Measurements from ENCODE around the gene SLC12A3.

Gene SLC12A3

GRCh38 chr16:56864960-56865359, at the start of gene SLC12A3:
TSS of gene SLC12A3 (plus strand) at chr16:56865207. CDS start at chr16:56865236, 29 bp downstream.
- no peak for DNase-seq

GRCh38 chr16:56815721-56816120, 49.3 kb upstream of the SLC12A3 start:
- no peak for DNase-seq

GRCh38 chr16:56817056-56817455, 48.0 kb upstream of the SLC12A3 start:
- DNase-seq: no peak

GRCh38 chr16:56817938-56818337, 47.1 kb upstream of the SLC12A3 start:
- DNase-seq: no peak

GRCh38 chr16:56823081-56823733, 41.8 kb upstream of the SLC12A3 start:
- DNase-seq: no peak

GRCh38 chr16:56824331-56824730, 40.7 kb upstream of the SLC12A3 start:
- DNase-seq: no peak

- no peak for DNase-seq
Observed at GRCh38 chr16:56824804-56825203, 40.2 kb upstream of the SLC12A3 start.

- DNase-seq: no peak
Observed at GRCh38 chr16:56825826-56826225, 39.2 kb upstream of the SLC12A3 start.

- no peak for DNase-seq
Observed at GRCh38 chr16:56828647-56829046, 36.4 kb upstream of the SLC12A3 start.

GRCh38 chr16:56830669-56831068, 34.3 kb upstream of the SLC12A3 start:
- no peak for DNase-seq

GRCh38 chr16:56832768-56833167, 32.2 kb upstream of the SLC12A3 start:
- no peak for DNase-seq

GRCh38 chr16:56833243-56833970, 31.6 kb upstream of the SLC12A3 start:
- no peak for DNase-seq

- no peak for DNase-seq
Observed at GRCh38 chr16:56835320-56835719, 29.7 kb upstream of the SLC12A3 start.

- no peak for DNase-seq
Observed at GRCh38 chr16:56836410-56837230, 28.4 kb upstream of the SLC12A3 start.

- DNase-seq: no peak
Observed at GRCh38 chr16:56838622-56839337, 26.2 kb upstream of the SLC12A3 start.

- no peak for DNase-seq
Observed at GRCh38 chr16:56841233-56841632, 23.8 kb upstream of the SLC12A3 start.

GRCh38 chr16:56841659-56842058, 23.3 kb upstream of the SLC12A3 start:
- DNase-seq: no peak

GRCh38 chr16:56842133-56842532, 22.9 kb upstream of the SLC12A3 start:
- DNase-seq: no peak

- DNase-seq: no peak
Observed at GRCh38 chr16:56844056-56844455, 21.0 kb upstream of the SLC12A3 start.

GRCh38 chr16:56847173-56847910, 17.7 kb upstream of the SLC12A3 start:
- no peak for DNase-seq

- no peak for DNase-seq
Observed at GRCh38 chr16:56848029-56848936, 16.7 kb upstream of the SLC12A3 start.

Data from NCI-H1694 treated with DMSO at 0.1 percent for 48 hours (cell line).